NCI-H2196 (cell line): ENCODE results near the gene ZRANB3.
"Not testable (repeated sequence)": the region's sequence is repeated elsewhere in the genome, so short reads cannot be mapped to it uniquely, and the experiment has no call there.

Experiments
- DNase-seq: peaks from one replicate; lab custom pipeline; 2025; ENCODE audit not compliant: unreplicated experiment; lab: John Stamatoyannopoulos, UW

Gene ZRANB3

DNA sequence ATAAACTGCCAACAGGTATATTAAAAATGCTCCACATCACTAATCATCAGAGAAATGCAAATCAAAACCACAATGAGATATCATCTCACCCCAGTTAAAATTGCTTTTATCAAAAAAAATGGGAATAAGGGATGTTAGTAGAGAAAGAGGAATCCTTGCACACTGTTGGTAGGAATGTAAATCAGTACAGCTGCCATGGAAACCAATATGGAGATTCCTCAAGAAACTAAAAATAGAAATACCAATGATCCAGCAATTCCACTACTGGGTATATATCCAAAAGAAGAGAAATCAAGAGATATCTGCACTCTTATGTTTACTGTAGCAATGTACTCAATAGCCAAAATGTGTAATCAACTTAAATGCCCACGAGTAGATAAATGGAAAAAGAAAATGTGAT, 40.6 kb downstream of the ZRANB3 start:
- no peak for DNase-seq

DNA sequence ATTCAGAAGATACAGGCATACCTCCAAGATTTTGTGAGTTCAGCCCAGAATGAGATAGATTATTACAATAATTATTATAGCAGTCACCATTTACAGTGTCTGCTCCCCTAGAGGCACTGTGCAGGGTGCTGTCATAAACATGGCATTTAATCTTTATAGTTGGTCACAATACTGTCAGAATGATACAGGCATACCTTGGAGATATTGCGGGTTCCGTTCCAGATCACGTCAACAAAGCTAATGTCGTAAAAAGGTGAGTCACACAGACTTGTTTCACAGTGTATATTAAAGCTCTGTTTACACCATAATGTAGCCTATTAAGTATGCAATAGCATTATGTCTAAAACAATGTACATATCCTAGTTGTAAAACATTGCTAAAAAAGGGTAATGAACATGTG, 45.6 kb downstream of the ZRANB3 start:
- DNase-seq = no peak

GRCh38 chr2:135475128-135475527, 55.9 kb downstream of the ZRANB3 start:
- no peak for DNase-seq

- no peak for DNase-seq
These were observed 57.5 kb downstream of the ZRANB3 start for GRCh38 chr2:135473567-135473966.

GRCh38 chr2:135471106-135471505, 59.9 kb downstream of the ZRANB3 start:
- DNase-seq = no peak

DNA sequence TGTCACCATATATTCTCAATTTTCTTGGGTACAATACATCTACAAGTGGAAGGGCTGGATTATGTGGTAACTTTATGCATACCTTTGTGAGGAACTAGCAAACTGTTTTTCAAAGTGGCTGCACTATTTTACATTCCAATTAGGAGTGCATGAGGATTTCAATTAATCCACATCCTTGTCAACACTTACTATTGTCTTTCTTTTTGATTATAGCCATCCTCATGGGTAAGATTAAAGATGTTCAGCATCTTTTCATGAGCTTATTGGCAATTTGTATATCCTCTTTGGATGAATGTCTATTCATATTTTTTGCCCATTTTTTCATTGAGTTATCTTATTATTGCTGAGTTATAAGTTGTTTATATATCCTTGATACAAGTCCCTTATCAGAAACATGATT, 73.7 kb downstream of the ZRANB3 start:
- DNase-seq = no peak

DNA sequence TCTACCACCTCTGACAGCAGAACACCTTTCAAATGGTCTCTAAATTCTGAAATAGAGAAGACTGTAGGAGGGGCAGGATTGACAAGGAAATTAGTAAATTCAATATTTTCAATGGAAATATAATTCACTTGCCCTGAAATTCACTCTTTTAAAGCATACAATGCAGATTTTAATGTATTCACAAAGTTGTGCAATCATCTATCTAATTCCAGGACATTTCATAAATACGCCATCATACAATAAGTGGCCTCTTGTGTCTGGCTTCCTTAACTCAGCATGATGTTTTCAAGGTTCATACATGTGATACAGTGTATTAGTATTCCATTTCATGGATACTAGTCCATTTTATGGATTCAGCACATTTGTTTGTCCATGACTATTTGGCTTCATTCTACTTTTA, 74.2 kb downstream of the ZRANB3 start:
- no peak for DNase-seq

DNA sequence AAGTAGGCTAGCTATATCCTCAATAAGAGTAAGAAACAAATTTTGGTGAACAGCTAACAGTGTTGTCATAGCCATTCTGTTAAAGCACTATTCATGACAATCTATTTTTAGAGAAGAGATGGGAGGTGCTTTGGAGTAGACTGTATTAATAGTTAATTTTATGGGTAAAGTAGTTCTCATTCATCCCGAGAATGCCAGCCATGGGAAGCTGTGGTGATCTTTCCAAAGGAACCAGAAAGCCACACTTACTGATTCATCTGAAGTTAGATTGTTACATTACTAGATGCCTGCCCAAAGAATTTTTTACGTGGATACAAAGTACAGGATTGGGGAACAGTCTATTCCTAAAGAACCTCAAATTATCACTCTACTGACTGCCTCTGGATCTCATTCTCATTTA, 74.6 kb downstream of the ZRANB3 start:
- no peak for DNase-seq

- DNase-seq = no peak
These were observed 76.4 kb downstream of the ZRANB3 start for GRCh38 chr2:135454608-135455007.

DNA sequence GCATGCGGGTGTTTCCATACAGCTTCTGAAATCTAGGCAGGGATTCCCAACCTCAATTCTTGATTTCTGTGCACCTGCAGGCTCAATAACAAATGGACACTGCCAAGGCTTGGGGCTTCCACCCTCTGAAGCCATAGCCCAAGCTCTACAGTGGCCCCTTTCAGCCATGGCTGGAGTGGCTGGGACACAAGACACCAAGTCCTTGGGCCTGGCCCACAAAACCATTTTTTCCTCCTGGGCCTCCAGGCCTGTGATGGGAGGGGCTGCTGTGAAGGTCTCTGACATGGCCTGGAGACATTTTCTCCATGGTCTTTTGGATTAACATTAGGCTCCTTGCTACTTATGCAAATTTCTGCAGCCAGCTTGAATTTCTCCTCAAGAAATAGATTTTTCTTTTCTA, 78.0 kb downstream of the ZRANB3 start:
- not testable (repeated sequence) for DNase-seq

DNA sequence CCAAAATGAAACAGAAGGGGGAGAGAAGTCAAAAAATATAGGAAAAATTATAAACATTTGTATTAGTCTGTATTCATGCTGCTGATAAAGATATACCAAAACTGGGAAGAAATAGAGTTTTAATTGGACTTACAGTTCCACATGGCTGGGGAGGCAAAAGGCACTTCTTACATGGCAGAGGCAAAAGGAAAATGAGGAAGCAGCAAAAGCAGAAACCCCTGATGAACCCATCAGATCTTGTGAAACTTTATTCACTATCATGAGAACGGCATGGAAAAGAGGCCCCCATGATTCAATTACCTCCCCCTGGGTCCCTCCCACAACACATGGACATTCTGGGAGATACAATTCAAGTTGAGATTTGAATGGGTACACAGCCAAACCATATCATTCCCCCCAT, 79.1 kb downstream of the ZRANB3 start:
- DNase-seq = no peak

DNA sequence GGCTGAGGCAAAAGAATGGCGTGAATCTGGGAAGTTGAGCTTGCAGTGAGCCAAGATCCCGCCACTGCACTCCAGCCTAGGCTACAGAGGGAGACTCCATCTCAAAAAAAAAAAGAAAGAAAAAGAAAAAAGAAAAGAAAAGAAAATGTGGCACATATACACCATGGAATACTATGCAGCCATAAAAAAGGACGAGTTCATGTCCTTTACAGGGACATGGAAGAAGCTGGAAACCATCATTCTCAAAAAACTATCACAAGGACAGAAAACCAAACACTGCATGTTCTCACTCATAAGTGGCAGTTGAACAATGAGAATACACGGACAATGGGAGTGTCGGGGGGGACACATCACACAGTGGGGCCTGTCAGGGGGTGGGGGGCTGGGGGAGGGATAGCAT, 88.0 kb downstream of the ZRANB3 start:
- not testable (repeated sequence) for DNase-seq

DNA sequence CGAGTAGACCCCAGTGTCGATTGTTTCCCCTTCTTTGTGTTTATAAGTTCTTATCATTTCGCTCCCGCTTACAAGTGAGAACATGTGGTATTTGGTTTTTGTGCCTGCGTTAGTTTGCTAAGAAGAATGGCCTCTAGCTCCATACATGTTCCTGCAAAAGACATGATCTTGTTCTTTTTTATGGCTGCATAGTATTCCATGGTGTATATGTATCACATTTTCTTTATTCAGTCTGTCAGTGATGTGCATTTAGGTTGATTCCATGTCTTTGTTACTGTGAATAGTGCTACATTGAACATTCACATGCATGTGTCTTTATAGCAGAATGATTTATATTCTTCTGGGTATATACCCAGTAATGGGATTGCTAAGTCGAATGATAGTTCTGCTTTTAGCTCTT, 95.9 kb downstream of the ZRANB3 start:
- DNase-seq = not testable (repeated sequence)

DNA sequence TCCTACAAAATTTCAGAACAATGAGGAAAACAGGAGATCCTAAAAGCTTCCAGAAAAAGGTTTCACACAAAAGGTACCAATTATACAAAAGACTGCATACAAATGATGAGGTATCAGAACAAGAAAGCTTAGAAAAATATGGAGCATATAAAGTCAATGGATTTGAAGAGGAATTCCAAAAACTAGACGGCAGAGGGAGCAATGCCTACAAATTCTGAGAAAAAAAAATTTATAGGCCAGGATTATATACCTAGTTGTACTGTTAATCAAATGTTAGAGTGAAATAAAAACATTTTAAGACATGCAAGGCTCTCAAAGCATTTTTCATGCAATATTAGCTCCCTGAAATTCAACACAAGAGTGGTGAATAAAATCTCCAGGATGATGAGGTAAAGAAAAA, 106.2 kb downstream of the ZRANB3 start:
- no peak for DNase-seq

DNA sequence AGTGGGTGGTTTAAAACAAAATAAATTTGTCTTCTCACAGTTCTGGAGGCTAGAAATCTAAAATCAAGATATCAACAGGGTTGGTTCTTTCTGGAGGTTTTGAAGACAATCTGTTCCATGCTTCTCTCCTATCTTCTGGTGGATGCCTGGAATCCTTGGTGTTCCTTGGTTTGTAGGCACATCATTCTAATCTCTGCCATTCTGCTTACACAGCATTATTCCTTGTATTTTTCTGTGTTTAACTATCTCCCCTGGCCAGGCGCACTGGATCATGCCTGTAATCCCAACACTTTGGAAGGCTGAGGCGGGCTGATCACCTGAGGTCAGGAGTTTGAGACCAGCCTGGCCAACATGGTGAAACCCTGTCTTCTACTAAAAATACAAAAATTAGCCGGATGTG, 108.1 kb downstream of the ZRANB3 start:
- no peak for DNase-seq

DNA sequence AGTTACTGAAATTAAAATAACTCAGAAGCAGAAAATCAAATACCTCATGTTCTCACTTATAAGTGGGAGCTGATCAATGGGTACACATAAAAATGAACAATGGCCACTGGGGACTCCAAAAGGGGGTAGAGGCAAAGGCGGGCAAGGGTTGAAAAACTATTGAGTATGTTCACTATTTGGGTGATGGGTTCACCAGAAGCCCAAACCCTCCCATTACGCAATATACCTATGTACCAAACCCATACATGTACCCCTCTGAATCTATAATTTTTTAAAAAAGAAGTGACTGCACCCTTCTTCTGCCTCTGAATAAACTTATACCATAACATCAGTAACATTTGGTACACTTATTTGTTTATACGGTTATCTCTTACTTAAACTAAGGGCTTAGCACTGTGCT, 119.4 kb downstream of the ZRANB3 start:
- no peak for DNase-seq

- DNase-seq = no peak
These were observed 121.6 kb downstream of the ZRANB3 start for GRCh38 chr2:135409436-135409835.

DNA sequence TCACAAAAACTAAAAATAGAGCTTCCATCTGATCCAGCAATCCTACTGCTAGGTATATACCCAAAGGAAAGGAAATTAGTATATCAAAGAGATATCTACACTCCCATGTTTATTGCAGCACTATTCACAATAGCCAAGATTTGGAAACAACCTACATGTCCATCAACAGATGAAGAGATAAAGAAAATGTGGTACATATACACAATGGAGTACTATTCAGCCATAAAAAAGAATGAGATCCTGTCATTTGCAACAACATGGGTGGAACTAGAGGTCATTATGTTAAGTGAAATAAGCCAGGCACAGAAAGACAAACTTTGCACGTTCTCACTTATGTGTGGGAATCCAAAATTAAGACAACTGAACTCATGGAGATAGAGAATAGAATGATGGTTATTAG, 134.8 kb downstream of the ZRANB3 start:
- DNase-seq = not testable (repeated sequence)

DNA sequence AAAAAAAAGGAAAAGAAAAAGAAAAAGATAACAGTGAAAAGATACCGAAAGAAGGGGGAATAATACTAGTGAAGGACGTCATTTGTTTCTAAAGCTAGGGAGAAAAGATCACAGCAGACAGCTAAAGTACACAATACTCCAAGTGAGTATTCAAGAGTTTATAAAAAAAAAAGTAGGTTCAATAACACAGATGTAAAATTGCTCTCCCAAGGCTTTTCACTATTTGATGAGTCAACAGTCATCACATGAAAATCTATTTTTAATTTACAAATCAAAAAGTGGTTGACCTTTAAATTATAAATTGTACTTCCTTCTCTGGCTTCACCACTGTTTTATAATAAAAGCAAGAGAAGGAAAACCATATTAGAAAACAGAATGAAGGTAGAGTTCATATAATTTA, 144.0 kb downstream of the ZRANB3 start:
- no peak for DNase-seq

GRCh38 chr2:135378591-135378990, 152.4 kb downstream of the ZRANB3 start:
- no peak for DNase-seq

DNA sequence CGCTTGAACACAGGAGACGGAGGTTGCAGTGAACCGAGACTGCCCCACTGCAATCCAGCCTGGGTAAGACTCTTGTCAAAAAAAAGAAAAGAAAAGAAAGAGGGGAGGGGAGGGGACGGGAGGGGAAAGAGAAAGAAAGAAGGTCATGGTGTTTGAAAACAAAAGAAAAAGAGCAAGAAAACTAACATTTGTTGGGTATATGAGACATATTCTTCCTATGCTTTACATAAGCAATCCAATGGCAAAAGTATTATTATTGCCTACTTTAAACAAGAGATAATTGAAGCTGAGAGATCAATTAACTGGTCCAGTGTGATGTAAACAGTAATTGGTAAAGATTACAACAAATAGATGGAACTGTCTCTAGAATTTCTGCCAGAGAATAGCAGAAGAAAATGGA, 157.3 kb downstream of the ZRANB3 start:
- DNase-seq = no peak

GRCh38 chr2:135349941-135350340, 181.1 kb downstream of the ZRANB3 start:
- no peak for DNase-seq

GRCh38 chr2:135348096-135348704, 182.8 kb downstream of the ZRANB3 start:
- not testable (repeated sequence) for DNase-seq

DNA sequence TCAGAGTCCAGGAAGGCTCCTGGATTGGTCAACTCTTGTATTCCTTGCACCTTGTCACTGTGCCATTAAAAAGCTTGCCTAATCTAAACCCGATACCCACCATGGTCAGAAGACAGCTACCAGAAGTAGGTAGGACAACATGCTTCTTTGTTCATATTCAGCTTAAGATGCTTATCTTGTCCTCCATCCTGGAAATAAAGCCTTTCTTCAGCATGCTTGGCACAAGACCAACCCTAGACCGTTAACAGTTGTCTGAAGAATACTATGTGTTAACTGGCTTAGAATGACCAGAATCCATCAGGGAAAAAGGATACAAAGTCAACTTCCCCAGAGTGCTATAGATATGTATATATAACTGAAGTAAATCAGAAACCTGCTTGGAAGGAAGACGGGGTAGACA, 193.9 kb downstream of the ZRANB3 start:
- DNase-seq = peak; percentile 72
